Neural crest cell (in vitro differentiated cells): ENCODE results near the gene CRP. TPM values are rescaled to one million over a fixed set of nuclear protein-coding genes. Genes with fewer than 3 reads are reported as not detected.
"Not testable (repeated sequence)": the region's sequence is repeated elsewhere in the genome, so short reads cannot be mapped to it uniquely, and the experiment has no call there.

Source experiments
- DNase-seq: peaks from one replicate; pipeline ENCODE4 v3.0.0; 2021; ENCODE audit warnings: low read depth, mixed read lengths, low spot score
- H3K27ac Mint-ChIP-seq: one replicate; pipeline ENCODE4 v1.8.0; 2021; ENCODE audit warnings: mild to moderate bottlenecking, mixed read lengths; ENCODE audit not compliant: unreplicated experiment
- H3K27me3 Mint-ChIP-seq: 2 replicates; pipeline ENCODE4 v1.8.0; 2021; ENCODE audit warnings: low read depth, mild to moderate bottlenecking, mixed read lengths
- H3K36me3 Mint-ChIP-seq: 2 replicates; pipeline ENCODE4 v1.8.0; 2021; ENCODE audit warnings: low read depth, mild to moderate bottlenecking, mixed read lengths
- H3K4me1 Mint-ChIP-seq: 2 replicates; pipeline ENCODE4 v1.8.0; 2021; ENCODE audit warnings: mixed read lengths
- H3K4me3 Mint-ChIP-seq: one replicate; pipeline ENCODE4 v1.8.0; 2021; ENCODE audit warnings: mild to moderate bottlenecking, mixed read lengths
- H3K9me3 Mint-ChIP-seq: 2 replicates; pipeline ENCODE4 v1.8.0; 2021; ENCODE audit warnings: mixed read lengths
- total RNA-seq: library from RNA; stranded (reverse); gene quantifications from 2 replicates; pipeline ENCODE4 v1.2.1, GENCODE V29; 2021
- TF ChIP-seq, protein P1 (sequence below): fragments of 200-600 bp; sonication (generic); conservative IDR thresholded peaks from 2 replicates; pipeline ENCODE4 v1.5.0; 2021; ENCODE audit warnings: antibody characterized with exemption, mild to moderate bottlenecking

CRP gene
- total RNA-seq, 1 donor from 2014 or later: not detected

DNA sequence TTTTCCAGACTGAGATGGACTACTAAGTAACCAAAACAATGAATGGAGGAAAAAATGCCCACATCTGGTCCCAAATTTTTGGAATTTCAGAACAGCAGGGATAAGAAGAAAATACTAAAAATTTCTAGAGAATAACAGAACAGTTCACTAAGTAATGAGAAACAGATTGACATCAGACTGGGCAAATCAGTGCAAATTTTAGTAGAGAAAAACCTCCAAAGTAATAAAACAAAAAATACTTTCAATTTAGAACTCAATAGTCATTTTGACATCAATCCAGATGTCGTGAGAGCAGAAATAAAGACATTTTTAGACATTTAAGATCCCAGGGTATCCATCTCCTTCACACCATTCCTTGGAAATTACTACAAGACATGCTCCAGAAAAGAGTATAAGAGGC lies 39.3 kb downstream of the CRP start:
- no peak overlapping the region for H3K27ac Mint-ChIP-seq
- no peaks in the 10 kb centered on the region for H3K4me1 Mint-ChIP-seq
- no peak overlapping the region for H3K4me3 Mint-ChIP-seq
- no peaks in the 10 kb centered on the region for H3K36me3 Mint-ChIP-seq
- peaks cover 21% of the 10 kb centered on the region for H3K27me3 Mint-ChIP-seq
- H3K9me3 Mint-ChIP-seq: peaks cover 2% of the 10 kb centered on the region
- DNase-seq: no peak
- TF ChIP-seq, protein P1, sequence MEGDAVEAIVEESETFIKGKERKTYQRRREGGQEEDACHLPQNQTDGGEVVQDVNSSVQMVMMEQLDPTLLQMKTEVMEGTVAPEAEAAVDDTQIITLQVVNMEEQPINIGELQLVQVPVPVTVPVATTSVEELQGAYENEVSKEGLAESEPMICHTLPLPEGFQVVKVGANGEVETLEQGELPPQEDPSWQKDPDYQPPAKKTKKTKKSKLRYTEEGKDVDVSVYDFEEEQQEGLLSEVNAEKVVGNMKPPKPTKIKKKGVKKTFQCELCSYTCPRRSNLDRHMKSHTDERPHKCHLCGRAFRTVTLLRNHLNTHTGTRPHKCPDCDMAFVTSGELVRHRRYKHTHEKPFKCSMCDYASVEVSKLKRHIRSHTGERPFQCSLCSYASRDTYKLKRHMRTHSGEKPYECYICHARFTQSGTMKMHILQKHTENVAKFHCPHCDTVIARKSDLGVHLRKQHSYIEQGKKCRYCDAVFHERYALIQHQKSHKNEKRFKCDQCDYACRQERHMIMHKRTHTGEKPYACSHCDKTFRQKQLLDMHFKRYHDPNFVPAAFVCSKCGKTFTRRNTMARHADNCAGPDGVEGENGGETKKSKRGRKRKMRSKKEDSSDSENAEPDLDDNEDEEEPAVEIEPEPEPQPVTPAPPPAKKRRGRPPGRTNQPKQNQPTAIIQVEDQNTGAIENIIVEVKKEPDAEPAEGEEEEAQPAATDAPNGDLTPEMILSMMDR: no peak

DNA sequence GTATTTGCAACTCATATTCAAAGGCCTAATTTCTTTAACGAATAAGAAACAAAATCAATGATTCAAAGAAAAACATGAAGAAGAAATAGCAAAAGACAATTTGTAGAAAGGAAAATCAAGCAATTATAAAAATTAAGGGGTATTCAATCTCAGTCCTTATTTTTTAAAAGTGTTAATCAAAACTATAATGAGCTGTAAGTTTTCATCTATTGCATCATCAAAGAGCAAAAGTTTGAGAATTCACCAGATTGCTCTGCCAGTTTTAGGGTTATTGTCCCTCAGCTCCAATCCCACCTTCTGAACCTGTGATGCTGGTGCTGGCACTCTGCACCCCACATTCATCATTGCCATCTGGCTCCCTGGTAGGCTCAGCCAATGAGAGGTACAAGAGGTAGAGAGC lies 42.0 kb downstream of the CRP start:
- H3K9me3 Mint-ChIP-seq, H3K4me3 Mint-ChIP-seq, H3K36me3 Mint-ChIP-seq, DNase-seq, H3K27ac Mint-ChIP-seq, H3K4me1 Mint-ChIP-seq: not testable (repeated sequence)
- peaks cover 23% of the 10 kb centered on the region for H3K27me3 Mint-ChIP-seq

DNA sequence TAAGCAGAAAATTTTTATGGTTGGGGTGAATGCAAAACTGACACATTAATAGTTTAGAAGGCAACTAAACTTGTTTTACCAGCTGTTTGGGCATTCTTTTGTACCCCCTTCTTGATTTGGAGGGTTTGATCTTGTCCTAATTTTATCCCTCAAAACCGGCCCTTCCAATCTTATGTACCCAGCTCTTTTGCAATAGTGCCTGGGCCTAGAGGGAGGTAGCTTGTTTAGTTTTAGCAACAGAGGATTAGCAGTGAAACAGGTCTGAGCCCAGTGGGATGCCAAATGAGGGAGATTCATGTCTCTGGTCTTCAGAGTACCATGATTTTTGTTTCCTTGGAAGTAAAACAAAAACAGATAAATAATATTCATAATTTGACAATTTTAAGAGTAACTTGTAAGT lies 45.1 kb downstream of the CRP start:
- no peak overlapping the region for H3K4me3 Mint-ChIP-seq
- H3K4me1 Mint-ChIP-seq: no peaks in the 10 kb centered on the region

DNA sequence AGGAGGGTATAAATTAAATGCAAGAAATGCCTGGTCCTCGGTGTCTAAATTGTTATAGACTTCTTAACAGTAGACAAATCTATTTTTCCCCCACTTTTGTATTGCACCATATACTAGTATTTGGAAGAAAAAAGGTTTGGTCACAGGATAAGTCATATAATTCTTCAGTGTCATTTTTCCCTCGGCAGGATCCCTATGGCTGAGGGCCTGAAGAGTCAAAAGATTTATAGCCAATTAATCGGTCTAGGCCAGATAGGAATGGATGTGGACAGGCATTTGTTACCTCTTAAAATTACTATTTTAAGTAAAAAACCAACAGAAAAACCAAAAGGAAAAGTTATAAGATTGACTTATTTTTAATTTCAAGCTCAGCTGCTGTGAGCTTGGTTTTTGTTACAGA lies 45.6 kb downstream of the CRP start:
- peaks cover 11% of the 10 kb centered on the region for H3K27me3 Mint-ChIP-seq

More for the DNA sequence above, 45.1 kb downstream of the CRP start:
- TF ChIP-seq, protein P1: no peak
- Mint-ChIP-seq H3K27me3 (peaks cover 16% of the 10 kb centered on the region), H3K9me3 (peaks cover 3% of the 10 kb centered on the region), H3K27ac (no peak overlapping the region), H3K36me3 (no peaks in the 10 kb centered on the region)
- DNase-seq: no peak

DNA sequence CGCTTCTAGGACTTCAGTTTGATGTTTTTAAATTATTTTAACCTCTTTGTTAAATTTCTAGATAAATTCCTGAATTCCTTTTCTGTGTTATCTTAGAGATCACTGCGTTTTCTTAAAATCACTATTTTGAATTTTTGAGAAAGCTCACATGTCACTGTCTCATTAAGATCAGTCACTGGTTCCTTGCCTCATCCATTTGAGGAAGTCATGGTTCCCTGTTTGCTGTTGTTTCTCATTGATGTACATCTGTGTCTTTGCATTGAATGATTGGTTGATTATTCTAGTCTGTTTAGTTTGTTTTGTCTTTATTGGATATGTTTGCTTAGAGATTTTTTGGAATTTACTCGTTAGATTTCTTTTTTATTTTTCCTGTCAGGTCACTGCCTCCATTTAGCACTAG lies 50.1 kb downstream of the CRP start:
- Mint-ChIP-seq H3K27ac (no peak overlapping the region), H3K27me3 (peaks cover 14% of the 10 kb centered on the region), H3K36me3 (no peaks in the 10 kb centered on the region), H3K4me1 (no peaks in the 10 kb centered on the region), H3K9me3 (peaks cover 3% of the 10 kb centered on the region), H3K4me3 (no peak overlapping the region)
- DNase-seq: no peak
- TF ChIP-seq, protein P1: no peak

More for the DNA sequence above, 45.6 kb downstream of the CRP start:
- Mint-ChIP-seq H3K36me3 (no peaks in the 10 kb centered on the region), H3K4me1 (no peaks in the 10 kb centered on the region), H3K27ac (no peak overlapping the region), H3K4me3 (no peak overlapping the region), H3K9me3 (peaks cover 3% of the 10 kb centered on the region)
- TF ChIP-seq, protein P1: no peak
- no peak for DNase-seq

DNA sequence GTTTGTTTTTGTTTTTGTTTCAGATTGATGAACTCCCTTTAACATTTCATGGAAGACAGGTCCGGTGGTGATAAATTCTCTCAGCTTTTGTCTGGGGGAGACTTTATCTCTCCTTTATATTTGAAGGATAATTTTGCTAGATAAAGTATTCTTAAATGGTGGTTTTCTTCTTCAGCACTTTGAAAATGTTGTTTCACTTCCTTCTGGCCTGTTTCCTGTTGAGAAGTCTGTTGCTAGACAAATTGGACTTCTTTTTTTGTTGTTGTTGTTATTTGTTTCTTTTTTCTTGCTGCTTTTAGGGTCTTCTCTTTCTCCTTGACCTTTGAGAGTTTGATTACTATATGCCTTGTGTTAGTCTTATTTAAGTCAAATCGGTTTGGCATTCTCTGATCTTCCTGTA lies 50.8 kb downstream of the CRP start:
- no peak overlapping the region for H3K27ac Mint-ChIP-seq
- no peaks in the 10 kb centered on the region for H3K36me3 Mint-ChIP-seq
- peaks cover 5% of the 10 kb centered on the region for H3K9me3 Mint-ChIP-seq
- no peak overlapping the region for H3K4me3 Mint-ChIP-seq
- no peak for DNase-seq
- H3K27me3 Mint-ChIP-seq: peaks cover 17% of the 10 kb centered on the region
- TF ChIP-seq, protein P1: no peak
- no peaks in the 10 kb centered on the region for H3K4me1 Mint-ChIP-seq

Other genes starting within 250 kb of the CRP start
- not detected in 2 replicates for gene OR10J5, start 178.6 kb downstream of the CRP start, total RNA-seq
- not detected in 2 replicates for gene APCS, start 126.8 kb downstream of the CRP start, total RNA-seq
- gene DUSP23, start 66.4 kb upstream of the CRP start, total RNA-seq: 13.5 TPM in 2 replicates
- not detected in 2 replicates for gene FCRL6, start 87.8 kb upstream of the CRP start, total RNA-seq
- gene SLAMF8, start 112.3 kb upstream of the CRP start, total RNA-seq: not detected in 2 replicates
- gene VSIG8, start 148.1 kb upstream of the CRP start, total RNA-seq: not detected in 2 replicates
- not detected in 2 replicates for gene CFAP45, start 185.6 kb upstream of the CRP start, total RNA-seq
- gene TAGLN2, start 210.9 kb upstream of the CRP start, total RNA-seq: 20.1 and 20.9 TPM in 2 replicates
- gene IGSF9, start 231.0 kb upstream of the CRP start, total RNA-seq: 23.9 and 24.5 TPM in 2 replicates
- not detected in 2 replicates for gene SLAMF9, start 239.6 kb upstream of the CRP start, total RNA-seq